ENCODE data around the gene CPS1.
A peak's percentile ranks its signal among the peaks of the same experiment; 100 is the strongest.

DNA sequence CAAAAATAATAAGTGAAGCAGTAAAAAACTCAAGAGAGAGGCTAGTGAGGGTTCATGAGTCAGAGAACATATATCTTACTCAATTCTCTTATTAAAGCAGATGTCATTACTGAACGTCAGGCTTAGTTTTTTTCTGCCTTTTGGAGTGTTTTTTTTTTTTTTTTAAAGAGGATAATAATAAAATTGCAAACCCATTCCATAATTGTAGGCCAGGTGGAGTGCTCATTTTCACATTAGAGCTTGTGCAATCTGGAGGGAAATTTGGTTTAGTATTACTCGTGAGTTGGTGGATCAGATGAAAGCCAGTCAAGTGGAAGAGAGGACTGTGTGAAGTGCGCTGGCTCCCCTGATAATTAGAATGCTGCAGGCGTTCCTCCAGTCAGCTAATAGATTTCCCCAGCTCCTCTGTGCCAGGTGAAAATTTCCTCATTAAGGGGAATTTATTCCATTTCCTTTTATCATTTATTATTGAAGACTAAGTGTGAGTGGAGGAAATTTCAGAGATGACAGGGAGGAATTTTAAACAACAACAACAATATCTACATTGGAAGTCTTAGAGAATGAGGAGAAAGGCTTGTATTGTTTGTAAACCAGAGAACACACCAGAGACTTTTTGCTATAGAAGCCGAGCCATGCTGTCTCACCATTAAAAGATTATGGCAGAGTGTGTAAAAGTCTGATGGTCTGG lies 74.6 kb downstream of the CPS1 start:
- TF ChIP-seq NFIC (IDR thresholded peaks at IDR 0.05) (no peak), USF1 (IDR thresholded peaks at IDR 0.05) (no peak), CREB1 (IDR thresholded peaks at IDR 0.05; ENCODE audit: low read depth) (no peak), CEBPB (IDR thresholded peaks at IDR 0.05) (peak; percentile 59; the same call in 1 of the 2 replicates), RAD21 (IDR thresholded peaks at IDR 0.05; ENCODE audit: low read depth) (no peak), TEAD4 (IDR thresholded peaks at IDR 0.05) (no peak), EGR1 (IDR thresholded peaks at IDR 0.05) (no peak)
